ENCODE measurements around the gene SLC12A9. TPM values are rescaled to one million over a fixed set of nuclear protein-coding genes. Genes with fewer than 3 reads are reported as not detected.
A peak's percentile ranks its signal among the peaks of the same experiment; 100 is the strongest.

The SLC12A9 gene
- total and polyA plus RNA-seq, 2 experiments from 2014 or later = 10.3 to 39.9 TPM

- ATAC-seq (no peak), DNase-seq (ENCODE audit: low spot score) (no peak)
- Mint-ChIP-seq H3K4me3 (no peak overlapping the region), H3K27me3 (ENCODE audit: insufficient read depth, low read depth, poor library complexity) (peaks cover 24% of the 10 kb centered on the region), H3K27ac (no peak overlapping the region), H3K9me3 (peaks cover 1% of the 10 kb centered on the region; the same call in 1 of the 3 replicates), H3K36me3 (ENCODE audit: low read depth) (peaks cover 9% of the 10 kb centered on the region), H3K4me1 (peaks cover 31% of the 10 kb centered on the region)
- Histone ChIP-seq H3K9me2 (ENCODE audit: insufficient read depth) (no peaks in the 10 kb centered on the region), H3F3A (replicated peaks; ENCODE audit: low read depth) (peaks cover 12% of the 10 kb centered on the region), H3K27me3 (ENCODE audit: insufficient read depth) (no peaks in the 10 kb centered on the region), H3K4me2 (no peak overlapping the region), H2AFZ (no peak overlapping the region), H3K4me3 (no peak overlapping the region), H4K20me1 (replicated peaks; ENCODE audit: insufficient read depth) (no peaks in the 10 kb centered on the region), H3K36me3 (ENCODE audit: insufficient read depth) (no peaks in the 10 kb centered on the region), H3K79me2 (replicated peaks; ENCODE audit: insufficient read depth) (no peaks in the 10 kb centered on the region; the same call in 1 of the 2 replicates), H3K27ac (ENCODE audit: low read depth) (no peak overlapping the region), H3K4me1 (ENCODE audit: insufficient read depth) (peaks cover 17% of the 10 kb centered on the region)
- no peak for TF ChIP-seq CTCF (conservative IDR thresholded peaks at IDR 0.05; ENCODE audit: low read depth in 2 of 2)
- TF ChIP-seq POLR2AphosphoS5 (IDR thresholded peaks at IDR 0.05; ENCODE audit: low read depth) = no peak
- TF ChIP-seq REST (IDR thresholded peaks at IDR 0.05; ENCODE audit: unreplicated experiment) = no peak
- no peak for TF ChIP-seq STAT1 (IDR thresholded peaks at IDR 0.05; ENCODE audit: unreplicated experiment)
Measured at GRCh38 chr7:100839361-100839760, 13.2 kb upstream of the SLC12A9 start.

- peaks cover 8% of the 10 kb centered on the region; the same call in 1 of the 3 replicates for H3K36me3 Mint-ChIP-seq (ENCODE audit: low read depth)
- no peaks in the 10 kb centered on the region for H4K20me1 ChIP-seq (replicated peaks; ENCODE audit: insufficient read depth)
- H3K27ac ChIP-seq (ENCODE audit: low read depth) = peak overlapping the region; percentile 82; the same call in 1 of the 2 replicates
- H3K27ac Mint-ChIP-seq = peak overlapping the region; percentile 54
- peaks cover 19% of the 10 kb centered on the region for H3K27me3 Mint-ChIP-seq (ENCODE audit: insufficient read depth, low read depth, poor library complexity)
- H2AFZ ChIP-seq = no peak overlapping the region
- DNase-seq (ENCODE audit: low spot score) (peak; percentile 43), ATAC-seq (no peak)
- H3K4me2 ChIP-seq = peak overlapping the region; percentile 34
- H3F3A ChIP-seq (replicated peaks; ENCODE audit: low read depth) = peaks cover 10% of the 10 kb centered on the region
- peak overlapping the region; percentile 6; the same call in 1 of the 3 replicates for H3K4me3 Mint-ChIP-seq
- H3K4me1 ChIP-seq (ENCODE audit: insufficient read depth) = peaks cover 13% of the 10 kb centered on the region
- H3K79me2 ChIP-seq (replicated peaks; ENCODE audit: insufficient read depth) = no peaks in the 10 kb centered on the region
- H3K9me3 Mint-ChIP-seq = no peaks in the 10 kb centered on the region
- peaks cover 27% of the 10 kb centered on the region for H3K4me1 Mint-ChIP-seq
- H3K9me2 ChIP-seq (ENCODE audit: insufficient read depth) = no peaks in the 10 kb centered on the region
- no peaks in the 10 kb centered on the region for H3K27me3 ChIP-seq (ENCODE audit: insufficient read depth)
- H3K36me3 ChIP-seq (ENCODE audit: insufficient read depth) = no peaks in the 10 kb centered on the region
- H3K4me3 ChIP-seq = no peak overlapping the region
- TF ChIP-seq ZNF114 (CRISPR knock-in tag; IDR thresholded peaks at IDR 0.05) (no peak), ZNF331 (CRISPR knock-in tag; IDR thresholded peaks at IDR 0.05; ENCODE audit: low read depth) (no peak), EZH2 (IDR thresholded peaks at IDR 0.05; ENCODE audit: low read depth, unreplicated experiment) (no peak), CTCF (conservative IDR thresholded peaks at IDR 0.05; ENCODE audit: low read depth in 2 of 2) (no peak), REST (IDR thresholded peaks at IDR 0.05; ENCODE audit: unreplicated experiment) (no peak), JUNB (IDR thresholded peaks at IDR 0.05; ENCODE audit: unreplicated experiment) (no peak), POLR2AphosphoS5 (IDR thresholded peaks at IDR 0.05; ENCODE audit: low read depth) (no peak), CREB1 (CRISPR knock-in tag; IDR thresholded peaks at IDR 0.05; ENCODE audit: low read depth) (no peak), EZH2phosphoT487 (IDR thresholded peaks at IDR 0.05; ENCODE audit: unreplicated experiment) (no peak), ETS1 (IDR thresholded peaks at IDR 0.05) (no peak)
Measured at GRCh38 chr7:100840470-100841100, 11.9 kb upstream of the SLC12A9 start.

Measured in GM23338 (cell line).